Measurements from ENCODE around the gene IGF1.

Gene IGF1

DNA sequence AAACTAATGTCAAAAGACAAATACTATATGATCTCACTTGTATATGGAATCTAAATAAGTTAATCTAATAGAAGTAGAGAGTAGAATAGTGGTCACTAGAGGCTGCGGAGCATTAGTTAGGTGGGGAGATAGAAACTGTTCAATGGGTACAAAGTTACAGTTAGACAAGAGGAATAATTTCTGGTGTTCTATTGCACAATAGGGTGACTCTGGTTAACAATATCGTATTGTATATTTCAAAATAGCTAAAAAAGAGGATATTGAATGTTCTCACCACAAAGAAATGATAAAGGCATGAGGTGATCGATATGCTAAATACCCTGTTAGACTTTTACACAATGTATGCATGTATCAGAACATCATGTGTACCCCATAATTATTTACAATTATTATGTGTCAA lies 42.9 kb downstream of the IGF1 start:
- in situ Hi-C loops (cut with MboI; ENCODE audit: low sequenced_read_pairs, unreplicated experiment), result no loop called here
- TF ChIP-seq, protein P1, sequence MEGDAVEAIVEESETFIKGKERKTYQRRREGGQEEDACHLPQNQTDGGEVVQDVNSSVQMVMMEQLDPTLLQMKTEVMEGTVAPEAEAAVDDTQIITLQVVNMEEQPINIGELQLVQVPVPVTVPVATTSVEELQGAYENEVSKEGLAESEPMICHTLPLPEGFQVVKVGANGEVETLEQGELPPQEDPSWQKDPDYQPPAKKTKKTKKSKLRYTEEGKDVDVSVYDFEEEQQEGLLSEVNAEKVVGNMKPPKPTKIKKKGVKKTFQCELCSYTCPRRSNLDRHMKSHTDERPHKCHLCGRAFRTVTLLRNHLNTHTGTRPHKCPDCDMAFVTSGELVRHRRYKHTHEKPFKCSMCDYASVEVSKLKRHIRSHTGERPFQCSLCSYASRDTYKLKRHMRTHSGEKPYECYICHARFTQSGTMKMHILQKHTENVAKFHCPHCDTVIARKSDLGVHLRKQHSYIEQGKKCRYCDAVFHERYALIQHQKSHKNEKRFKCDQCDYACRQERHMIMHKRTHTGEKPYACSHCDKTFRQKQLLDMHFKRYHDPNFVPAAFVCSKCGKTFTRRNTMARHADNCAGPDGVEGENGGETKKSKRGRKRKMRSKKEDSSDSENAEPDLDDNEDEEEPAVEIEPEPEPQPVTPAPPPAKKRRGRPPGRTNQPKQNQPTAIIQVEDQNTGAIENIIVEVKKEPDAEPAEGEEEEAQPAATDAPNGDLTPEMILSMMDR (IDR thresholded peaks at IDR 0.05; ENCODE audit: borderline replicate concordance, control extremely low read depth, extremely low read depth, insufficient read depth, missing control alignments), result no peak
- DNase-seq (ENCODE audit: low spot score), result no peak

GRCh38 chr12:102436867-102437266 lies 43.5 kb downstream of the IGF1 start:
- DNase-seq (ENCODE audit: low spot score), result no peak
- in situ Hi-C loops (cut with MboI; ENCODE audit: low sequenced_read_pairs, unreplicated experiment), result no loop called here

DNA sequence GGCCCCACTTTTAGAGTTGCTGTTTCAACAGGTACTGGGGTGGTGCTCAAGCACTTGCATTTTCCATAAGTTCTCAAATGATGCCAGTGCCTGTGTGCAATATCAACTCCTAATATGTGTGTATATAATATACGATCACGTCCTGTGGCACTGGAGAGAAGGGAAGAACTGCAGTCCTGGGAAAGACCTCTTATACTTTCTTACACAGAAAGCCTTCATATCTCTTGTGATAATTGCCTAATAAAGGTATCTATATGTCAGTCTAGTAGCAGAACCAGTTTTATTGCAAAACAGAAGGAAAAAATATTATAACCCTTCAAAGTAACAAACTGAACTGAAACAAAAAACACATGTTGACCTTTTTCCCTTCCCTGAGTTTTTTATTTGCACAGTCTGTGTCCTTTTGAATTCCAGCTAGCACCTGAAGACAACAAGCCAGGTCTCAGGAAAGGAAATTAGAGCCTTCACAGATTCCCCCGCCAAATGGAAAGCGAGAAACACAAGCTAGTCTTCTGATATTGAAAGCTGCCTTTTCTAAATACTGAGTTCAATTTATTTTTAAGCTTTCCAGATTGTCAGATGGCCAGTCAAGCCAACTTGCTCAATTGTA lies 44.4 kb downstream of the IGF1 start:
- no peak for DNase-seq (ENCODE audit: low spot score)
- TF ChIP-seq, protein P1 (IDR thresholded peaks at IDR 0.05; ENCODE audit: borderline replicate concordance, control extremely low read depth, extremely low read depth, insufficient read depth, missing control alignments), result no peak
- in situ Hi-C loops (cut with MboI; ENCODE audit: low sequenced_read_pairs, unreplicated experiment), result no loop called here

More at GRCh38 chr12:102436867-102437266, 43.5 kb downstream of the IGF1 start:
- TF ChIP-seq, protein P1 (IDR thresholded peaks at IDR 0.05; ENCODE audit: borderline replicate concordance, control extremely low read depth, extremely low read depth, insufficient read depth, missing control alignments), result no peak

GRCh38 chr12:102433304-102433703 lies 47.1 kb downstream of the IGF1 start:
- DNase-seq (ENCODE audit: low spot score), result no peak
- in situ Hi-C loops (cut with MboI; ENCODE audit: low sequenced_read_pairs, unreplicated experiment), result no loop called here
- TF ChIP-seq, protein P1 (IDR thresholded peaks at IDR 0.05; ENCODE audit: borderline replicate concordance, control extremely low read depth, extremely low read depth, insufficient read depth, missing control alignments), result no peak

DNA sequence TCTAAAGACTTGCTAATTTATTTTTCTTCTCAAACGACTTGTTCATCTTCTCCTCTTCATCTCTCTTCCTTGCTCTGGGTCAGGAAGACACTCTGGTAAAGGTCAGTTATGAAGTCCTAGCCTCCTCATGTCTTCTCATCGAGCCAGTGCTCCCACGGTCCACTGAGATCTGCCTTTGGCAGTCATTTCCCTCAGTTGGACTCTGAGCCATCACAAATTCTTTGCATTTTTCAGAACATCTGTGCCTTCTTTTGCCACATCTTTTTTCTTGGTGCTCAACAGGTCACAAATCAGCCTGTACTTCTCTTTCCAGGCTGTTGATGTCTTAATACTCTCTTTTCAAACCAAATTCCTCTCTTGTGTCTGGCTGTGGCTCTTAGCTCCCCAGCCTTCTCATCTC lies 49.7 kb downstream of the IGF1 start:
- in situ Hi-C loops (cut with MboI; ENCODE audit: low sequenced_read_pairs, unreplicated experiment), result no loop called here
- DNase-seq (ENCODE audit: low spot score), result no peak
- TF ChIP-seq, protein P1 (IDR thresholded peaks at IDR 0.05; ENCODE audit: borderline replicate concordance, control extremely low read depth, extremely low read depth, insufficient read depth, missing control alignments), result no peak

GRCh38 chr12:102429211-102430154 lies 50.9 kb downstream of the IGF1 start:
- in situ Hi-C loops (cut with MboI; ENCODE audit: low sequenced_read_pairs, unreplicated experiment), result no loop called here
- TF ChIP-seq, protein P1 (IDR thresholded peaks at IDR 0.05; ENCODE audit: borderline replicate concordance, control extremely low read depth, extremely low read depth, insufficient read depth, missing control alignments), result no peak
- no peak for DNase-seq (ENCODE audit: low spot score)

All from GM13976 (cell line).